HG03457 (cell line): ENCODE results near the gene FAM163B.

ENCODE experiments used
- ATAC-seq: cut with Tn5 transposase; IDR thresholded peaks from one replicate; pipeline ENCODE4 v1.9.1; 2021; ENCODE audit warnings: moderate number of reproducible peaks; ENCODE audit not compliant: unreplicated experiment

The FAM163B gene

DNA sequence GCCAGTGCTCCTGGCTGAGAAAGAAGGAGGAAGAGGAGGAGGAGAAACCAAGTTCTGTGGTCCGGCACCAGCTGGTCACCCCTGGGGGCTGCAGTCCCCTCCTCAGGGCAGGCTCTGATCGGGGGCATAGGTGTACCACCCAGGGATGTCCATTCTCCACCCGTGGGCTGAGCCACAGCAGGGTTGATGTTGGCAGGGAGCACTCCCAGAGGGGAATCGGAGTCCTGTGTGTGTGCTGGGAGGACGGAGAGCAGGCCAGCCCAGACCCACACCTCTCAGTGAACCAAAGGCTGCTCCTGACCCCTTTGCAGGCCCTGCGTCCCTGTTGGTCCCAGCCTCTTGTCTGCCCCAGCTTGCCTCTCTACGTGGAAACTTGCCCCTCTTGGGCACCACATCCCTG is 79.3 kb downstream of the FAM163B start:
- no peak for ATAC-seq

DNA sequence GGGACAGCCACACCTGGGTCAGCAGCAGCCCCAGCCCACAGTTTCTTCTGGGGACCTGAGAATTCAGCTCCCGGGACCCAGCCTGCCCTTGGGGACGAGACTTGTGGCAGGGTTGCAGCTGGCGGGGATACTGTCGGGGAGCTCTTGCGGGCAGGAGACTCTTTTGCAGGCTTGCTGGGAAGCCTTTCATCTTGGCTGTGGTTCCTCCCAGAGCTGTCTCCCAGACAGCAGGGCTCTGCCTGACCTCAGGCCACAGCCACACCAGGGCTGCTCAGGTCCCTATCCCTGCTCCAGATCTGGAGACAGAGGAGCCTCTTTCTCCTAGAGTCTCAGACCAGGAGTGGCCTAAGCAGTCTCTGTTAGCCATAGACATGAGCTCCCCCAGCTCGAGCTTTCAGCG is 79.7 kb downstream of the FAM163B start:
- no peak for ATAC-seq

DNA sequence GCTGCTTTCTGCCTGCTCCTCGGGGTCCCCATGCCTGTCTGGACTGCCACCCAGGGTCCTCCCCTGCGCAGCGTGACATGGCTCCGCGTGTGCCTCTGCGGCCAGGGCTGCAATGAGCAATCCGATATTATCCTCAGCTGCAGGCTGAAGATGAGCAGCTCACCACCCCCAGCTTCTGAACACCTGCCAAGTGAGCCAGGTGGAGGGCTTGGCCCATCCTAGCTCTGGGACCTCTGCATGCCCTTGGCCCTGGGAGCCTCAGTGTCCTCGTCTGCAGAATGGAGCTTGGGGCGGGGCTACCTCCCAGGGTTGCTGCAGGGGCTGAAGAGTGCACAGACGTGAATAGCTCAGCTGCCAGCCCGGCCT is 80.3 kb downstream of the FAM163B start:
- ATAC-seq: no peak

DNA sequence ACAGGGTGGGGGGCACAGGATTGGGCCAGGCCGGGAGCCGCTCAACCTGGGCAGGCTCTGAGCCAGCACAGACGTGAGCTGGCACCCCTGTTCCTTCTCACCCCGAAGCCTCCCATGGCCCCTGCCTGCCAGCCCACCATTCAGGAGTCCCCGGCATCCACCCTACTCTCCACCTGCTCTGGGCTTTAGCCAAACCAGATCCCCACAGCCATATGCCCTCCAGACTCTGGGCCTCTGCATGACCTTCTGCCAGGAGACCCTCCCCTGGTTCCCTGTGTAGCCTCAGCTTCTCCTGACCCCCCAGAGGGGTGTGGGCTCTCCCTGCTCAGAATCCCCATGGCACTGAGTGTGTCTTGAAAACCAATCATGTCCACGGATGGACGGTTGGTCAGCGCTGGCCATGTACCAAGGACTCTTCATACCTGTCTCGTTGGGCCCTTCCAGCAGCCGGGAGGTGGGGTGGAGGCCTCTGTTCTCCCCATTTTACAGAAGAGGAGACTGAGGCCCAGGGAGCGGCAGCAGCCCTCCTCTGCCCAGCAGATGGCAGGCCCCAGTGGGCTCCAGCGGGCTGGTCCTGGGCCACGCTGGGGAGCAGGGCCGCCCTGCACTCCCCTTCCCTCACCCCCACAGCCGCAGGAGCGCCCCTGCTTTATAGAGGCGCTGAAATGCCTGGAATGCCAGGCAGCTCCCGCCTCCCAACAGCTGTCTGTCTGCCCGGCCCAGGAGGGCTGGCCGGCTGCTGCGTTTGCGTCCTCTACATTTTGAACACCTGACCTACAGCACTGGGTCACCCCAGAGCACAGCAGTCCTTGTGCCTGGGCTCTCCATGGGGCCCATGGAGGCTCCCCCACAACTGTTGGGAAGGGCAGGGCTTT is 81.0 kb downstream of the FAM163B start:
- ATAC-seq: no peak

DNA sequence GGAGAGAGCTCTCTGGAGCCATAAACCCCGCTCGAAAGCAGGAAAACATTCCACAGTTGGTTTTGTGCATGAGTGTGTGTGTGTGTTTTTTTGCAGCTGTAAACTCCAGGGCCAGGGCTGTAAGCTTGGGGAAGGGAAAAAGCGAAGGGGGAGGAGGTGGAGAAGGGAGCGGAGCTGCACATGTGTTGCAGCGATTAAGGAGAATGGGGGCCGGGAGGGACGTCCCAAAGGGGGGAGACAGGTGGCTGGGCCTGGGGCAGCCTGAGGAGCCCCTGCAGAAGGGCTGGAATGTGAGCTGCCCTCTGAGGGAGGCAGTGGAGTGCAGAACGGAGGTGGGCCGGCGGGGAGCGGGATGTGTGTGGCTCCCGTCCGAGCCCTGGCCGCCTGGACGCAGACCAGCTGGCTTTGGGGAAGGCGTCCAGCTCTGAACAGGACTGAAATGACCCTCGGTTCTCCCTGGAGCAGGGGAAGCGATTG is 81.7 kb downstream of the FAM163B start:
- no peak for ATAC-seq
